Colon (tissue), 2 donors: ENCODE measurements around the gene APOC1.
"Not testable (repeated sequence)": the region's sequence is repeated elsewhere in the genome, so short reads cannot be mapped to it uniquely, and the experiment has no call there.

Experiments
- FAIRE-seq: peaks from 2 replicates; lab custom pipeline; 2012; peaks lifted over from hg19 to GRCh38; lab: Jason Lieb, UNC
- donor health status: control.
- donor health status: control.

APOC1 gene

DNA sequence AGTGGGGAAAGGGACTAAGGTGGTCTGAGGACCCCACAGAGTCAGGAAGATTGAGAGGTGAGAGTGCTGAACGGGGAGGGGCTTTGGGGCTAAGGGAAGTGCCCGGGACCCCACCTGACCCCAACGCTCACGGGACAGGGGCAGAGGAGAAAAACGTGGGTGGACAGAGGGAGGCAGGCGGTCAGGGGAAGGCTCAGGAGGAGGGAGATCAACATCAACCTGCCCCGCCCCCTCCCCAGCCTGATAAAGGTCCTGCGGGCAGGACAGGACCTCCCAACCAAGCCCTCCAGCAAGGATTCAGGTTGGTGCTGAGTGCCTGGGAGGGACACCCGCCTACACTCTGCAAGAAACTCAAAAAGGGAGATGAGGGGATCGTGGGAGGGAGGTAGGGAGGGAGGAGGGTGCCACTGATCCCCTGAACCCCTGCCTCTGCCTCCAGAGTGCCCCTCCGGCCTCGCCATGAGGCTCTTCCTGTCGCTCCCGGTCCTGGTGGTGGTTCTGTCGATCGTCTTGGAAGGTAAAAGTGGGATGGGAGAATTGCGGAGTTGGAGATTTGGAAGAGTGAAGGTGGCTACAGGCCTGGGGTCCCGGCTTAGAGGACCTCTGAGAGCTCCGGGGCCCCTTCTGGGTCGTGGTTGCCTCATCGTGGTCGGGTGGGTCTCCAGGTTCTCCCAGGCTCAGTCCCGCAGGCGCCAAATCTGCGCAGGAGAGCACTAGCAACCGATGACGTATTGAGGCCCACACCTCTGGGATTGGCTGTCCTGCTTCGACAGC is at the start of gene APOC1:
APOC1 (plus strand) TSS at position 176 of the 774 bp plus-strand sequence; CDS start at position 460, 284 bp downstream.
- FAIRE-seq = not testable (repeated sequence)

- FAIRE-seq = no peak
Measured at GRCh38 chr19:44865196-44865767, 49.1 kb upstream of the APOC1 start.

- no peak for FAIRE-seq
Measured at GRCh38 chr19:44866664-44867063, 47.7 kb upstream of the APOC1 start.

DNA sequence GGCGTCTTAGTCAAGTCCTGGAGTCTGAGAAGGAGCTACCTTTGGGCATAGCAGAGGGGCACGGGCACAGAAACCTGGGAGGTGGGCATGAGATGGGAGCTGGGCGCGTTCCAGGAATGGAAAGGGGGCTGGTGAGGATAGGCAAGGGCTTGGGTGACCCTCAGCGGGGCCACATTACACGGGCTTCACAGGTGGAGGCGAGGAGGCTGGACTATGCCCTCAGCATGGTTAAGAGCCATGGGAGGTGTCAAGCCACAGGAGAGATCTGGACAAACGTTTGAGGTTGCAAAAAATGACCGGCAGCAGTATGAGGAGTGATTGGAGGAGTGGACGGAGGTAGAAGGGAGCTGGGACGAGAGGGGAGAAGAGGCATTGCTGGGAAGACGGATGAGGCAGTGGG is 46.8 kb upstream of the APOC1 start:
- no peak for FAIRE-seq

DNA sequence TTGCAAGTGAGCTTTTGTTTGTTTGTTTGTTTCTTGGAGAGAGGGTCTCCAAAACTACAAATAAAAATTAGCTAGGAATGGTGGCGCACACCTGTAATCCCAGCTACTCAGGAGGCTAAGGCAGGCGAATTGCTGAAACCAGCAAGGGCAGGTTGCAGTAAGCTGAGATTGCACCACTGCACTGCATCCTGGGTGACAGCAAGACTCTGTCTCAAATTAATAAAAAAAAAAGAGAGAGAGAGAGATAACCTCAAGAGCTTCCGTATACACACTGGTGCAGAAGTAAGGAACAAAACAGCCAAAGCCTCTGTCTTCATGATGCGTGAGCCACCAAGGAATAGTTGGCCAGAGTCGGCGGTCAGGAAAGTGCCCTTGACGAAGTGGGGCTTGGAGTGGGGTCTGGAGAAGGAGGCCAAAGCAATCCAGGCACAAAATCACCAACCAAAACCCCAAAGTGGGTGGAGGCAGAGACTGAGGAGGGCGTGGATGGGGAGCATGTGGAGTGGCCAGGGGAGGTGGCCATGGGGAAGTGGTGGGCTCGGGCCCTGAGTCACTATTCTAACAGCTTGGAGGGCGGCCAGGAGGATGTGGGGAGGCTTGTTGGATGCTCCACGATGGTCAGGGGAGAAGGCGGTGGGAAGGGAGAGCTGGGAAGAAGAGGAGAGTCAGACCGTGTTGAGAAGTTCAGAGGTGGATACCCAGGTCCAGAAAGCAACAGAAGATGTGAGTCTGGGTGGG is 44.5 kb upstream of the APOC1 start:
- FAIRE-seq = no peak

DNA sequence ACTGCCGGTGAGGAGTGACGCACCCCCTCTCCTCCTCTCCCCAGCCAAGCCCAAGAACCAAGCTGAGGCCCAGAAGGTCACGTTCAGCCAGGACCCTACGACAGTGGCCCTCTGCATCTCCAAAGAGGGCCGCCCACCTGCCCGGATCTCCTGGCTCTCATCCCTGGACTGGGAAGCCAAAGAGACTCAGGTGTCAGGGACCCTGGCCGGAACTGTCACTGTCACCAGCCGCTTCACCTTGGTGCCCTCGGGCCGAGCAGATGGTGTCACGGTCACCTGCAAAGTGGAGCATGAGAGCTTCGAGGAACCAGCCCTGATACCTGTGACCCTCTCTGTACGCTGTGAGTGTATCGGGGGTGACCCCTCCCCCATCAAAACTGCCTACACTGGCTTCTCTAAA is 42.6 kb upstream of the APOC1 start:
- FAIRE-seq = no peak

- FAIRE-seq = peak; percentile 10
Measured at GRCh38 chr19:44872661-44873060, 41.7 kb upstream of the APOC1 start.

GRCh38 chr19:44874317-44874716 is 40.1 kb upstream of the APOC1 start:
- no peak for FAIRE-seq

- FAIRE-seq = no peak
Measured at GRCh38 chr19:44875666-44876451, 38.5 kb upstream of the APOC1 start.

- no peak for FAIRE-seq
Measured at GRCh38 chr19:44876930-44877535, 37.4 kb upstream of the APOC1 start.

DNA sequence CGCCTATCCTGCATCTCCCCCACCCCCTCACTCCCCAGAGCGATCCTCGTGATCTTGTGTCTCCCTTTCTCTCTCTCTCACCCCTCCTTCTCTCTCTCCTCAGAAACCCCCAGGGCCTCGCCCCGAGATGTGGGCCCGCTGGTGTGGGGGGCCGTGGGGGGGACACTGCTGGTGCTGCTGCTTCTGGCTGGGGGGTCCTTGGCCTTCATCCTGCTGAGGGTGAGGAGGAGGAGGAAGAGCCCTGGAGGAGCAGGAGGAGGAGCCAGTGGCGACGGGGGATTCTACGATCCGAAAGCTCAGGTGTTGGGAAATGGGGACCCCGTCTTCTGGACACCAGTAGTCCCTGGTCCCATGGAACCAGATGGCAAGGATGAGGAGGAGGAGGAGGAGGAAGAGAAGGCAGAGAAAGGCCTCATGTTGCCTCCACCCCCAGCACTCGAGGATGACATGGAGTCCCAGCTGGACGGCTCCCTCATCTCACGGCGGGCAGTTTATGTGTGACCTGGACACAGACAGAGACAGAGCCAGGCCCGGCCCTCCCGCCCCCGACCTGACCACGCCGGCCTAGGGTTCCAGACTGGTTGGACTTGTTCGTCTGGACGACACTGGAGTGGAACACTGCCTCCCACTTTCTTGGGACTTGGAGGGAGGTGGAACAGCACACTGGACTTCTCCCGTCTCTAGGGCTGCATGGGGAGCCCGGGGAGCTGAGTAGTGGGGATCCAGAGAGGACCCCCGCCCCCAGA is 36.1 kb upstream of the APOC1 start:
- FAIRE-seq = no peak

- no peak for FAIRE-seq
Measured at GRCh38 chr19:44879309-44880065, 34.9 kb upstream of the APOC1 start.

GRCh38 chr19:44882063-44882462 is 32.3 kb upstream of the APOC1 start:
- no peak for FAIRE-seq

DNA sequence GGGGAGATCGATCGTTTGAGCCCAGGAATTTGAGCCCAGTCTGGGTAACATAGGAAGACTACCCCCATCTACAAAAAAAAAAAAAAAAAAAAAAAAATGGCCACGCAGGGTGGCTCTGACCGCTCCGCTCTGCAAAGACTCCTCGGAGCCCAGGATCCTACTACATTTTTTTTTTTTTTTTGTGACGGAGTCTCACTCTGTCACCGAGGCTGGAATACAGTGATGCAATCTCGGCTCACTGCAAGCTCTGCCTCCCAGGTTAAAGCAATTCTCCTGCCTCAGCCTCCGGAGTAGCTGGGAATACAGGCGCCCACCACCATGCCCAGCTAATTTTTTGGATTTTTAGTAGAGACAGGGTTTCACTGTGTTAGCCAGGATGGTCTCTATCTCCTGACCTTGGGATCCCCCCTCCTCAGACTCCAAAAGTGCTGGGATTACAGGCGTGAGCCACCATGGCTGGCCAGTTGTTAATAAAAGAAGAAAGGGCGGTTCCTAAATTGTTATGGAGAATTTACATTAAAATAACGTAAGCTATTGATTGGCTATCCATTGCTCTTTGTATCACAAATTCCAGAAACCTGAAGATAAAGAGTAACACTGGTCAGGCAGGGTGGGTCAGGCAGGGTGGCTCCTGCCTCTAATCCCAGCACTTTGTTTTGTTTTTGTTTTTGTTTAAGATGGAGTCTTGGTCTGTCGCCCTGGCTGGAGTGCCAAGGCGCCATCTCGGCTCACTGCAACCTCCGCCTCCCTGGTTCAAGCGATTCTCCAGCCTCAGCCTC is 31.6 kb upstream of the APOC1 start:
- FAIRE-seq = not testable (repeated sequence)

- no peak for FAIRE-seq
Measured at GRCh38 chr19:44883922-44884321, 30.5 kb upstream of the APOC1 start.

GRCh38 chr19:44884566-44884965 is 29.8 kb upstream of the APOC1 start:
- no peak for FAIRE-seq

DNA sequence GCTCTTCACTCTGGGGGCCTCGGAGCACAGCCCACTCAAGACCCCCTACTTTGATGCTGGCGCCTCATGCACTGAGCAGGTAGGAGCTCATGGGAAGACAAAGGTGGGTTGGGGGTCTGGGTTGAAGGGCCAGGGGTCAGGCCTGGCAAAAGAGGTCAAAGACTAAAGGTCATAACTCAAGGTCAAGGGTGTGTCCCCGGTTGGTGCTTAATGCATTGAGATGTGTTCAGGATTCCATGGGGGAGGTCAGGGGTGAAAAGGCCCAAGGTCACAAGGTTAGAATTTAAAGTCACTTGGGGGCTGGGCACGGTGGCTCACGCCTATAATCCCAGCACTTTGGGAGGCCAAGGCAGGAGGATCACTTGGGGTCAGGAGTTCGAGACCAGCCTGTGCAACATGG is 28.3 kb upstream of the APOC1 start:
- FAIRE-seq = no peak

GRCh38 chr19:44887648-44888047 is 26.8 kb upstream of the APOC1 start:
- FAIRE-seq = no peak

GRCh38 chr19:44888335-44888734 is 26.1 kb upstream of the APOC1 start:
- FAIRE-seq = not testable (repeated sequence)
